B cell (primary cell): Measurements from ENCODE around the gene GLP2R.

Experiments used
- CTCF ChIP-seq: fragments of 200-600 bp; IDR thresholded peaks from one replicate; pipeline ENCODE4 v1.8.0; 2022; ENCODE audit warnings: antibody characterized with exemption, mild to moderate bottlenecking
- EZH2 ChIP-seq: IDR thresholded peaks from 2 replicates; pipeline ENCODE4 v1.6.1; 2012; ENCODE audit warnings: borderline replicate concordance, low read depth, mild to moderate bottlenecking, moderate library complexity, low read length; ENCODE audit not compliant: insufficient read depth, poor library complexity, severe bottlenecking

- TF ChIP-seq CTCF (no peak), EZH2 (no peak)
Measured at GRCh38 chr17:9893411-9894012, 67.8 kb downstream of the GLP2R start.
